ENCODE results near the gene MAPKAP1.

MAPKAP1 gene

DNA sequence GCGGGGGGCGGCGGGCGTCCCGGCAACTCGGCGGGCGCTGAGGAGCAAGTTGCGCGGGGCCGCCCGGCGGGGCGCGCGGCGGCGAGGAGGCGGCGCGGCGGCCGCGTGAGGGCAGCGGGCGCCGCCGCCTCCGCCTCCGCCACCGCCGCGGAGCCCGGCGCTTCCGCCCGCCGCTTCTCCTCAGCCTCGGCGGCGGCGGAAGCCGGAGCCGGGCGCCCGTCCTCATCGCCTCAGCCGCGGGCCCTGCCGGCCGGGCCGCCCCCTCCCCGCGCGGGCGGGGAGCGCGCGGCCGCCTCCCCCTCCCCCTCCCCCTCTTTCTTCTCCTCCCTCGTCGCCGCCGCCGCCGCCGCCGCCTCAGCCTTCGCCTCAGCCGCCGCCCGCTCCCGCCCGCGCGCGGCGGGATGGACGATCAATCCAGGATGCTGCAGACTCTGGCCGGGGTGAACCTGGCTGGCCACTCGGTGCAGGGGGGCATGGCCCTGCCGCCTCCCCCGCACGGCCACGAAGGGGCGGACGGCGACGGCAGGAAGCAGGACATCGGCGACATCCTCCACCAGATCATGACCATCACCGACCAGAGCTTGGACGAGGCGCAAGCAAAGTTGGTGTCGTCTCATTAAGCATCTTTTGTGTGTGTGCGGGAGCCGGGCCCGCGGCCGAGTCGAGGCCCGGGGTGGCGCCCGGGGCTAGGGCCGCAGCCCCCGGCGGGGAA, 40.2 kb upstream of the MAPKAP1 start, which contains the start of gene PBX3:
Gene PBX3, plus strand, starts transcription at position 321 of the 712 bp plus-strand sequence.
- H3K4me1 ChIP-seq (ENCODE audit: insufficient read depth, low read length): peaks cover 52% of the 10 kb centered on the region
- H3K79me2 ChIP-seq (ENCODE audit: insufficient read depth, low read length): peaks cover 33% of the 10 kb centered on the region
- H3K9me3 ChIP-seq (ENCODE audit: insufficient read depth, low read length, severe bottlenecking): no peaks in the 10 kb centered on the region
- ATAC-seq (ENCODE audit: insufficient read depth, low read depth): no peak
- DNase-seq: peak; percentile 60
- H3K9ac ChIP-seq (ENCODE audit: low read depth, low read length): peak within 1 kb of the TSS; percentile 85
- peaks cover 9% of the 10 kb centered on the region for H3K36me3 ChIP-seq (ENCODE audit: insufficient read depth, low read length)
- TF ChIP-seq, protein P1, sequence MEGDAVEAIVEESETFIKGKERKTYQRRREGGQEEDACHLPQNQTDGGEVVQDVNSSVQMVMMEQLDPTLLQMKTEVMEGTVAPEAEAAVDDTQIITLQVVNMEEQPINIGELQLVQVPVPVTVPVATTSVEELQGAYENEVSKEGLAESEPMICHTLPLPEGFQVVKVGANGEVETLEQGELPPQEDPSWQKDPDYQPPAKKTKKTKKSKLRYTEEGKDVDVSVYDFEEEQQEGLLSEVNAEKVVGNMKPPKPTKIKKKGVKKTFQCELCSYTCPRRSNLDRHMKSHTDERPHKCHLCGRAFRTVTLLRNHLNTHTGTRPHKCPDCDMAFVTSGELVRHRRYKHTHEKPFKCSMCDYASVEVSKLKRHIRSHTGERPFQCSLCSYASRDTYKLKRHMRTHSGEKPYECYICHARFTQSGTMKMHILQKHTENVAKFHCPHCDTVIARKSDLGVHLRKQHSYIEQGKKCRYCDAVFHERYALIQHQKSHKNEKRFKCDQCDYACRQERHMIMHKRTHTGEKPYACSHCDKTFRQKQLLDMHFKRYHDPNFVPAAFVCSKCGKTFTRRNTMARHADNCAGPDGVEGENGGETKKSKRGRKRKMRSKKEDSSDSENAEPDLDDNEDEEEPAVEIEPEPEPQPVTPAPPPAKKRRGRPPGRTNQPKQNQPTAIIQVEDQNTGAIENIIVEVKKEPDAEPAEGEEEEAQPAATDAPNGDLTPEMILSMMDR (IDR thresholded peaks at IDR 0.05; ENCODE audit: borderline replicate concordance, extremely low read depth, low read length, poor library complexity, severe bottlenecking): no peak
- TF ChIP-seq EZH2 (IDR thresholded peaks at IDR 0.05; ENCODE audit: borderline replicate concordance, low read depth, low read length, severe bottlenecking): no peak
- peaks cover 7% of the 10 kb centered on the region; the same call in 1 of the 2 replicates for H4K20me1 ChIP-seq (ENCODE audit: insufficient read depth, low read length)
- H3K4me3 ChIP-seq (ENCODE audit: low read depth in 1 of 2, low read length in 2 of 2): peak within 1 kb of the TSS; percentile 81 to 99; a peak in 3 of 4 replicates
- peak within 1 kb of the TSS; percentile 96 for H3K4me2 ChIP-seq (ENCODE audit: insufficient read depth, low read length)
- no peaks in the 10 kb centered on the region for H3K27me3 ChIP-seq (ENCODE audit: insufficient read depth, low read length, poor library complexity)
- H3K27ac ChIP-seq (ENCODE audit: low read length): peak within 1 kb of the TSS; percentile 92
- H2AFZ ChIP-seq (ENCODE audit: low read depth, low read length): peak within 1 kb of the TSS; percentile 98

DNA sequence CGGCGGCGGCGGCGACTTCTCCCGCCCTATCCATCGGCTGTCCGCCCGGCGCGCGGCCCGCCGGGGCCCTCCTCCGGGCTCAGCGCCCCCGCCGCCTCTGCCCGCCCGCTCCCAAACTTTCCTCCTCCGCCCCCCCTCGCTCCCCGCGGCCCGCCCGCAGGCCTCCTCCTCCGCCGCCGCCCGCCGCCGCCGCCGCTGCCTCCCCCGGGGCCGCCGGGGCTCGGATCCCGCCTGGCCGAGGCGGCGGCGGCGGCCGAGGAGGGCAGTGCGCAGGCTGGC, 39.7 kb upstream of the MAPKAP1 start:
- H3K4me1 ChIP-seq (ENCODE audit: insufficient read depth, low read length): peaks cover 49% of the 10 kb centered on the region
- H3K9ac ChIP-seq (ENCODE audit: low read depth, low read length): peak overlapping the region; percentile 85
- H3K79me2 ChIP-seq (ENCODE audit: insufficient read depth, low read length): peaks cover 29% of the 10 kb centered on the region
- peak overlapping the region in 1 of 2 experiments; percentile 99; a peak in 2 of 4 replicates for H3K4me3 ChIP-seq (ENCODE audit: low read depth in 1 of 2, low read length in 2 of 2)
- H3K27ac ChIP-seq (ENCODE audit: low read length): peak overlapping the region; percentile 39; the same call in 1 of the 2 replicates
- ATAC-seq (ENCODE audit: insufficient read depth, low read depth) (no peak), DNase-seq (no peak)
- H2AFZ ChIP-seq (ENCODE audit: low read depth, low read length): no peak overlapping the region
- peaks cover 7% of the 10 kb centered on the region; the same call in 1 of the 2 replicates for H4K20me1 ChIP-seq (ENCODE audit: insufficient read depth, low read length)
- TF ChIP-seq, protein P1 (IDR thresholded peaks at IDR 0.05; ENCODE audit: borderline replicate concordance, extremely low read depth, low read length, poor library complexity, severe bottlenecking): no peak
- TF ChIP-seq EZH2 (IDR thresholded peaks at IDR 0.05; ENCODE audit: borderline replicate concordance, low read depth, low read length, severe bottlenecking): no peak
- H3K36me3 ChIP-seq (ENCODE audit: insufficient read depth, low read length): peaks cover 6% of the 10 kb centered on the region
- no peaks in the 10 kb centered on the region for H3K27me3 ChIP-seq (ENCODE audit: insufficient read depth, low read length, poor library complexity)
- peak overlapping the region; percentile 86 for H3K4me2 ChIP-seq (ENCODE audit: insufficient read depth, low read length)
- no peaks in the 10 kb centered on the region for H3K9me3 ChIP-seq (ENCODE audit: insufficient read depth, low read length, severe bottlenecking)

- Histone ChIP-seq H2AFZ (ENCODE audit: low read depth, low read length) (peak overlapping the region; percentile 79), H3K9me3 (ENCODE audit: insufficient read depth, low read length, severe bottlenecking) (no peaks in the 10 kb centered on the region), H3K36me3 (ENCODE audit: insufficient read depth, low read length) (peaks cover 6% of the 10 kb centered on the region), H4K20me1 (ENCODE audit: insufficient read depth, low read length) (peaks cover 7% of the 10 kb centered on the region; the same call in 1 of the 2 replicates), H3K4me3 (ENCODE audit: low read depth in 1 of 2, low read length in 2 of 2) (peak overlapping the region in 1 of 2 experiments; percentile 99; a peak in 2 of 4 replicates), H3K9ac (ENCODE audit: low read depth, low read length) (peak overlapping the region; percentile 85), H3K4me2 (ENCODE audit: insufficient read depth, low read length) (peak overlapping the region; percentile 86), H3K27me3 (ENCODE audit: insufficient read depth, low read length, poor library complexity) (no peaks in the 10 kb centered on the region), H3K79me2 (ENCODE audit: insufficient read depth, low read length) (peaks cover 26% of the 10 kb centered on the region), H3K27ac (ENCODE audit: low read length) (peak overlapping the region; percentile 92), H3K4me1 (ENCODE audit: insufficient read depth, low read length) (peaks cover 45% of the 10 kb centered on the region)
- TF ChIP-seq EZH2 (IDR thresholded peaks at IDR 0.05; ENCODE audit: borderline replicate concordance, low read depth, low read length, severe bottlenecking): no peak
- TF ChIP-seq, protein P1 (IDR thresholded peaks at IDR 0.05; ENCODE audit: borderline replicate concordance, extremely low read depth, low read length, poor library complexity, severe bottlenecking): no peak
- DNase-seq (peak; percentile 97), ATAC-seq (ENCODE audit: insufficient read depth, low read depth) (peak; percentile 90)
Observed at GRCh38 chr9:125746017-125746773, 39.2 kb upstream of the MAPKAP1 start.

Data from DND-41 (cell line).